Fibroblast of lung (primary cell): Measurements from ENCODE around the gene GRHL1.

ENCODE experiments used
- EZH2 ChIP-seq: IDR thresholded peaks from 2 replicates; pipeline ENCODE4 v1.5.1; 2012; ENCODE audit warnings: low read length, control low read depth, mild to moderate bottlenecking; ENCODE audit errors: missing control alignments
- TF ChIP-seq, protein P1 (sequence below), 2 donors: IDR thresholded peaks in 1 of 2; conservative IDR thresholded peaks in 1 of 2; 1 replicate in 1 of 2; 2 replicates in 1 of 2; pipeline ENCODE4 v1.5.1; 2011 to 2012; ENCODE audit warnings: low read length in 2 of 2, control low read depth in 1 of 2, inconsistent platforms in 1 of 2, low read depth in 1 of 2, mild to moderate bottlenecking in 1 of 2

DNA sequence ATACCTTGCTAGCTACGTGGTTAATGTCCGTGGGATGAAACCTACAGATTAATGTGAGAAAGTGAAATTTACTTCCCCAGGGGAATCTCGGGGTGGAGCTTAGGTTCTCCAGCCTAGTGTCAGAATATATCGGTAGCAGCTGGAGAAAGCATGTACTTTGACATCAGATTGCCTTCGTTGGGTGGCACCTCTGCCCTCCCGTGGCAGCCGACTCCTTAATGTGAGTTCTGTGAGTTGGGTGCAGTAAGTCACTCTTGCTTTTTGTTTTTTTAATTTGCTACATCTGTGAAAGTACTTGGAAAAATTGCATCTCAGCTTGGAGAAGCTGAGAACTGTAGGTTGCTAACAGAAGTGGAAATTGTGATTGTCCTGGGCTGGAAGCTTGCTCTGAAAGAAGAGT is 95.4 kb downstream of the GRHL1 start:
- TF ChIP-seq, protein P1, sequence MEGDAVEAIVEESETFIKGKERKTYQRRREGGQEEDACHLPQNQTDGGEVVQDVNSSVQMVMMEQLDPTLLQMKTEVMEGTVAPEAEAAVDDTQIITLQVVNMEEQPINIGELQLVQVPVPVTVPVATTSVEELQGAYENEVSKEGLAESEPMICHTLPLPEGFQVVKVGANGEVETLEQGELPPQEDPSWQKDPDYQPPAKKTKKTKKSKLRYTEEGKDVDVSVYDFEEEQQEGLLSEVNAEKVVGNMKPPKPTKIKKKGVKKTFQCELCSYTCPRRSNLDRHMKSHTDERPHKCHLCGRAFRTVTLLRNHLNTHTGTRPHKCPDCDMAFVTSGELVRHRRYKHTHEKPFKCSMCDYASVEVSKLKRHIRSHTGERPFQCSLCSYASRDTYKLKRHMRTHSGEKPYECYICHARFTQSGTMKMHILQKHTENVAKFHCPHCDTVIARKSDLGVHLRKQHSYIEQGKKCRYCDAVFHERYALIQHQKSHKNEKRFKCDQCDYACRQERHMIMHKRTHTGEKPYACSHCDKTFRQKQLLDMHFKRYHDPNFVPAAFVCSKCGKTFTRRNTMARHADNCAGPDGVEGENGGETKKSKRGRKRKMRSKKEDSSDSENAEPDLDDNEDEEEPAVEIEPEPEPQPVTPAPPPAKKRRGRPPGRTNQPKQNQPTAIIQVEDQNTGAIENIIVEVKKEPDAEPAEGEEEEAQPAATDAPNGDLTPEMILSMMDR (conservative IDR thresholded peaks at IDR 0.05 in 1 of 2, IDR thresholded peaks at IDR 0.05 in 1 of 2; ENCODE audit: low read depth in 1 of 2, low read length in 2 of 2): no peak
- TF ChIP-seq EZH2: no peak
